ENCODE results near the gene IGSF21.

IGSF21 gene

DNA sequence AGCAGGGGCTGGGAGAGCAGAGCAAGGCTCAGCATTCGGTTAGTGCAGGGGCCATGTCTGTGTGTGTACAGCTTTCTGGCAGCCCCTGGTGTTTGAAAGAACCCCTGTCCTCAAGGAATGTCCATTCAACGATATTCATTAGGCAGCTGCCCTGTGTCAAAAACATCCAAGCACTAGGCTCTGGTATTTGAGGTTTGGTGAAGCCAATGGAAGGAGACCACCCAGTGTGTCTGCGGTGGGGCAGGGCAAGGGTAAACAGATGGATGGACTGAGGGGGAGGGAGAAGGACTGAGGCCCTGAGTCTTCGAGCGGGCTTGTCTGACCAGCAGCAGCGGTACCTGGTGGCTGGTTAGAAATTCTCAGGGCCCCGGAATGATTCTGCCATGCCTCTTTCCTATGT is 217.5 kb downstream of the IGSF21 start:
- DNase-seq (ENCODE audit: low read depth in 2 of 2): no peak

DNA sequence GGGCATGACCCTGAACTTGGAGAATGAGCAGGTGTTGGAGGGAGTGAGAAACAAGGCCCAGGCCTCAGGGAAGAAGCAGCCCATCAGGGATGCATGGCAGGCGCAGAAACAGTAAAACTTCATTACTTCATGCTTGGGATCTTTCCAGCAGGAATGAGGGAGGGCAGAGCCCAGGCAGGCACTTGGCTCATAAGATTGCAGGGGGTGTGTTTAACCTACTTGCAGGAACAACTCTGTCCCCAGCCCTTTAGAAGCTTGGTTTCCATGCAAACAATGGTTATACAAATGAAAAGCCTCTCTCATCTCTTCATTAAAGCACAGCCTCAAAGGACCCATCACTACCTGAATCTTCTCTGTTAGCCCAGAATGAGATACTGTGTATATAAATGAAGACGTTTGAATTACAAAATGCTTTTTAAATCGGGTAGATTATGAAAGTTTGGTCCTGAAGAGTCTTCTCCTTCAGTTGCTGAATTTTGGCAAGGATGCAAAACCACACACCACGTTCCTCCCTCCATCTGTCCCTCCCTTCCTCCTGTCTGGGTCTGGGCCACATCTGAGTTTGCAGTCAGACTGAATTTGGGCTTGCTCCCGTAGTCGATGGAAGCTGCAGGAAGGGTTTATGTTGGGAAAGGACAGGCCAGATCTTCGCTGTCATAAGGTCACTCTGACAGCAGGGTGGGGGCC is 218.8 kb downstream of the IGSF21 start:
- DNase-seq (ENCODE audit: low read depth in 2 of 2): no peak

DNA sequence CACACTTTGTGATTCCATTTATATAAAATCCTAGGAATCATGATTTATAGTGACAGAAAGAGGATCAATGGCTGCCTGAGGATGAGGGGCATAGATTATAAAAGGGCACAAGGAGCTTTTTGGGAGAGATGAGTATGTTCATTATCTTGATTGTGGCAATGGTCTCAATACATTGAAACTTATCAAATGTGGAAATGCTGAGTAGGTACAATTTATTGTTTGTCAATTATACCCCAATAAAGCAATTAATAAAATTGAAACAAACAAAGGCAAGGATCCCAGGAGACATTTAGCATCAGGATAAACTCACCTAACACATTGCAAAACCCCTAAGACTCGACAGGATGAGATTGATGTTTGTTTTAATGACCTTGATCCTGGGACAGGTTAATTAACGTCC is 220.1 kb downstream of the IGSF21 start:
- DNase-seq (ENCODE audit: low read depth in 2 of 2): no peak

DNA sequence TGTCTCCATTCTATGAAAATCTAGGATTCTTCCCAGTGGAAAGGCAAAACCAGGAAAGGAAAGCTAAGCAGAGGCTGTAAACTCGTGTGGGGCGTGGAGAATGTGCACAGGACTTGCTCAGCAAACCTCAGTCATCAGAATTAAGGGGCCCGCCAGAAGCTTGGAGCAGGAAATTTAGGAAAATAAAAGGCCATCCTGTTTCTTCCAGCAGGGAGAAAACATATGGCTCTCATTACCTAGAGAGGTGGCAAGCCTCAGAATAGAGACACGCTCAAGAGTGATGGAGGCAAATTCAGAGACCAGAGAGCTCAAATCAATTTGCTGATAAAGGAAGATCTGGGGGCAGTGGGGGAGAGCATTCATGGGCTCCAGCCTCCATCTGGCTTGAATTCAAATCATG is 221.2 kb downstream of the IGSF21 start:
- no peak for DNase-seq (ENCODE audit: low read depth in 2 of 2)

DNA sequence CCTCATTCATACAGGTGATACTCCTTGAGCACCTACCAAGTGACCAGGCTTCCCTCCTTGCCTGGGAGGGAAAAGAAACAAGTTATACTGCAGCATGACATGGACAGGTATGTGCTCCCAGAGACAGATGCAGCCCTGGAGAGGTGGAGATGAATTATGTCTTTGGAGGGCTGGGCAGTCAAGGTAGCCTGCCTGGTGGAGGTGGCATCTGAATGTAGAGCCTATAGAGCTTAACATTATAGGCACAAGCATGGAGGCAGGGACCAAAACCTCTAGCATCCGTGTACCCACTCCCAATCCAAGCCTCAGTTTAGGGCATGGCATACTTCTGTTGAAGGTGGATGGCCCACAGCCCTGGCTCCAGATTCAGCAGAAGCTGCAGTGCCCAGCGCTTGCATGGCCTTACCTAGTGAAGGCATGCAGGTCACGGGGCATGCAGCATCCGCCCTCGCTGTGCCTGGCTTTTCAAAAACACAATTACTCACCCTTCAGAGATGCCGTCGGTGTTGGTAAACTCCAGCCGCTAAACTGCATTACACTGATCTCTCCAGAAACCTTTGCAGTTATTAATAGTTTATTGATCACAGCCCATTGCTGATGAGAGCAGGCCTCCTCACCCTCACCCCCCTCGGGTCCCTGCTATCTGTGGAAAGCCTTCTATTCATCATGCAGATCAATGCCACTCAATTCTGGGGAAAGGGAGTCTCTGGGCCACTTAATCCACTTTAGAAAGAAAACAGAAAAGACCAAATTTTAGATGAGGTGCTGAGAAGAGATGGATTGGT is 222.1 kb downstream of the IGSF21 start:
- DNase-seq (ENCODE audit: low read depth in 2 of 2): no peak

DNA sequence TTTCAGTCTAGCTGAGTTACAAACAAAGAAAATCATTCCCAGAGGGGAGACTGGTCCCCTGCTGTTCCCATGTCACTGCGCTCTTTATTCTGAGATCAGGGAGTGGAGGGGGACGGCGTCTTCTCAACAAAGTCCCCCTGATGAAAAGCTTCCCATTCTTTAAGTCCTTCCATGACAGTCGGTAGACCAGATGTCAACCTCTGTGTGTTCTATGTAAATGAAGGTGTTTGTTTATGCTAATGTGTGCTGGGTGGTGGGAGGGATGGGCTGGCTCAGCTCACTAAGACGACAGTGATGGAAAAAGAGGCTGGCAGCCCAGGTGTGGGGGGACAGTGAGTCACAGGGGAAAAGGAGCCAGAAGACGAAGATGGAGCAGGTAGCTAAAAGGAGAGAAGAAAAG is 225.0 kb downstream of the IGSF21 start:
- no peak for DNase-seq (ENCODE audit: low read depth in 2 of 2)

DNA sequence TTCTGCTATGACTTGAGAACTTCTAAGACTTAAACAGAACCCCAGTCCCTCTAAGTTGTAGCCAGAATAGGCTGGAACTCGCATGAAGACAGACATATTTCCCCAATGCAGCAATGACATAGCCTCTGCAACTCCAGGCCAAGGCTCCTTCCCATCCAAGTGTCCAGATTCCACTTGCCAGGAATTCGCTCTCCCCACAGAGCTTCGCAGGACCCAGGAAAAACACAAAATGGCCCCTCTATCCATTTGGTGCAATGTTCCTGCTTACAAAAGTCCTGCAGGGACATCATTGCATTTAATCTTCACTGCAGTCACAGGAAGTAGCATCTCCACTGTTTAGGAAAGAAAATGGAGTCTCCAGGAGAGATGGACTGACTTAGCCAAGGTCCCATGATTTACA is 225.6 kb downstream of the IGSF21 start:
- DNase-seq (ENCODE audit: low read depth in 2 of 2): no peak

DNA sequence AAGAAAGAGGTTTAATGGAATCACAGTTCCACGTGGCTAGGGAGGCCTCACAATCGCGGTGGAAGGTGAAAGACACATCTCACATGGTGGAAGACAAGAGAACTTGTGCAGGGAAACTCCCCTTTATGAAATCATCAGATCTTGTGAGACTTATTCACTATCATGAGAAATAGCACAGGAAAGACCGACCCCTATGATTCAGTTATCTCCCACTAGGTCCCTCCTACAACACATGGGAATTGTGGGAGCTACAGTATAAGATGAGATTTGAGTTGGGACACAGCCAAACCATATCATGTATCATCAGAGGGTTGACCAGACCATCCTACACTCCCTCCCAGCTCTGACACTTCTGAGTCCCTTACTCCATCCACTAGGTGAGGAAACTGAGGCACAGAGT is 229.2 kb downstream of the IGSF21 start:
- DNase-seq (ENCODE audit: low read depth in 2 of 2): no peak

DNA sequence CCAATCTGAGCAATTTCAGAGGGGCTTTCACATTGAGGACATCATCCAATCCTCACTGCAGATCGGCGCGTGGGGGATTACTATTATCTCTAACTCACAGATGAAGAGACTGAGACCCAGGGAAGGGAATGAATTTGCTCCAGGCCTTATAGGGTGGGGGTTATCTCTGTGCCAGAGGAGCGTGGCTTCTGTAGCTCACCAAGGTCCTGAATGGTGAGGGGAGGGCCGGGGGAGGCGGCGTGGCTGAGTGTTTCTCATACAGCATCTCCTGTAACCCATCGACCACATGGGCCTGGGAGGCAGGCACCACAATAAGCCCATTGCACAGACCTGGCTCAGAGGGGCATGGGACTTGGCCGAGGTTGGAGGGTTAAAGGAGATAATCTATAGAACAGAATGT is 230.2 kb downstream of the IGSF21 start:
- no peak for DNase-seq (ENCODE audit: low read depth in 2 of 2)

DNA sequence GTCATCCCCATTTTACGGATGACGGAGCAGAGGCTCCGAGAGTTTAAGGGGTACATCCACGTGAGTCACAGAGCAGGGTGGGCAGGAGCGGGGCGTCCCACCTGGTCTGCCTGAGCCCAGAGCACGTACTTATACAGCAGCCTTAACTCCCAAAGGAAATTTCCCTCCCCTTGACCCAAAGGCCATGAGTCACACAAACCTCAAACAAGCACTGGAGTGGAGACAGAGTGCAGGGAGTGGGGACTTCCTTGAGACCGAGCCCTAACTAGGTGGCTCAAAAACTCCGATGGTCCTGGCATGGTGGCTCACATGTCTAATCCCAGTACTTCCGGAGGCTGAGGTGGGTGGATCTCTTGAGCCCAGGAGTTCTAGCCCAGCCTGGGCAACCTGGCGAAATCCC is 231.6 kb downstream of the IGSF21 start:
- no peak for DNase-seq (ENCODE audit: low read depth in 2 of 2)

DNA sequence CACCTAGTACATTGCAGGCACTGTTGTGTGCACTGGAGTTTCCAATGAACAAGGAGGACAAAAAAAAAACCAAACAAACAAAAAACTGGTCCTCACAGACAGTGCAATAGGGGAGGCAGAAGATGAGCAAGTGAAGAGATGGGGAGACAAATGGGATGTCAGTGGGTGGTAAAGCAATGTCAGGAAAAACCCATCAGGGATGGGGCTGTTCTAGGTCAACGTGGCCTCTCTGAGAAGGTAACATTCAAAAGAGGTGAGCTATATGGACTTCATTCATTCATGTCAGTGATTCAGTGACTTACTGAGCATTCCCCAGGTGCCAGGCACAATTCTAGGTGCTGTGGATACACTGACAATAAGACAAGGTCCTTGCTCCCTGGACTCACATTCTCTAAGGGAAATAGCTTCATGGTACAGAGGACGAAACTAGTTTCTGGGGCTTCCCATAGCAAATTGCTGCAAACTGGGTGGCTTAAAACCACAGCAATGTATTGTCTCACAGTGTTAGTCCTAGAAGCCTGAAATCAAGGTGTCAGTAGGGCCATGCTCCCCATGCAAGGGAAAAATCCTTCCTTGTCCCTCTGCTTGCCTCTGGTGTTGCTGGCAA is 232.7 kb downstream of the IGSF21 start:
- DNase-seq (ENCODE audit: low read depth in 2 of 2): no peak

DNA sequence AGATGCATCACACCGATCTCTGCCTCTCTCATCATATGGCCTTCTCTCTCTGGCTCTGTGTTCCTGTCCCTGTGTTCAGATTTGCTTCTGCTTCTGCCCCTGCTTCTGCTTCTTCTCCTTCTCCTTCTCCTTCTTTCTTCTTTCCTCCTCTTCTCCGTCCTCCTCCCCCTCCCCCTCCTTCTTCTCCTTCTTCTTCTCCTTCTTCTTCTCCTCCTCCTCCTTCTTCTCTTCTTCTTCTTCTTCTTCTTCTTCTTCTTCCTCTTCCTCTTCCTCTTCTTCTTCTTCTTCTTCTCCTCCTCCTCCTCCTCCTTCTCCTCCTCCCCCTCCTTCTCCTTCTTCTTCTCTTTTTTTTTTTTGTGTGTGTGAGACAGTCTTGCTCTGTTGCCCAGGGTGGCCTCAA is 233.2 kb downstream of the IGSF21 start:
- DNase-seq (ENCODE audit: low read depth in 2 of 2): no peak

DNA sequence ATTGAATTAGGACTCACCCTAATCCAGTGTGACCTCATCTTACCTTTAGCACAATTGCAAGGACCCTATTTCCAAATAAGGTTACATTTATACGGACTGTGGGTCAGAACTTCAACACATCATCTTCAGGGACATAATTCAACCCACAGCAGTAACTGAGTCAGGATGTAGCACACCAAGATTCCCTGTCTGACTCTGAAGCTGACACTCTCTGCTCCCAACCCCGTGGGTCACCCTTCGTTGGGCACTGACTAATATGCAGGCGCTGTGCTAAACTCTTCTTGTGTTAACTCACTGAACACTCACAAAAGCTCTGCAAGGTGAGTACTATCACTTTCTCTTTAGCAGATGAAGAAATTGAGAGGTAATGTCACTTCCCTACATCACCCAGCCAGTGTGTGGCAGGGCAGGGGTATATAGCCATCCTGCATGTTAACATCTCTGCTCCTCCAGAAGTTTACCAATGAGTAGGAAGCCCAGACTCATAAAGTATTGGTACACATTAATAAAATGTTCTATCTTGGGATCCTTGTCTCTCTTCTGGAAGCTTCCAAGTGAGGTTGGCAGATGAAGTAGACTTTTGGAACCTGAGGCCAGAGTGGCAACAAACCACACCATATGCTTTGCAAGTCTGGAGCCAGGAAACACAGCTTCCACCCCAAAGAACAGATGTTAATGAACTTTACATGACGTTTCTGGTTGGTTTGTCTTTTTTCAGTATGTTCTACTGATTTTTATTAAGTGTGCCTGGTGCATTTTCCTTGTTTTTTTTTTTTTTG is 233.9 kb downstream of the IGSF21 start:
- DNase-seq (ENCODE audit: low read depth in 2 of 2): no peak

DNA sequence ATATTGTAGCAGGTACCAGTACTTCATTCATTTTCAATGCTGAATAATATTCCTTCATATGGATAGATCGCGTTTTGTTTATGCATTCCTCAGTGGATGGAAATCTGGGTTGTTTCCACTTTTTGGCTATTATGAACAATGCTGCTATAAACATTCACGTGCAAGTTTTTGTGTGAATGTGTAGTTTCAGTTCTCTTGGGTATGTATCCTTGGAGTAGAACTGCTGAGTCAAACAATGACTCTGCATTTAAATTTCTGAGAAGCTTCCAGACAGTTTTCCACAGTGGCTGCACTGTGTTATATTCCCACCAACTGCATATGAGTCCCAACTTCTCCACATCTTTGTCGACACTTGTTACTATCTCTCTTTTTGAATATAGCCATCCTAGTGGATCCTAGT is 235.1 kb downstream of the IGSF21 start:
- no peak for DNase-seq (ENCODE audit: low read depth in 2 of 2)

DNA sequence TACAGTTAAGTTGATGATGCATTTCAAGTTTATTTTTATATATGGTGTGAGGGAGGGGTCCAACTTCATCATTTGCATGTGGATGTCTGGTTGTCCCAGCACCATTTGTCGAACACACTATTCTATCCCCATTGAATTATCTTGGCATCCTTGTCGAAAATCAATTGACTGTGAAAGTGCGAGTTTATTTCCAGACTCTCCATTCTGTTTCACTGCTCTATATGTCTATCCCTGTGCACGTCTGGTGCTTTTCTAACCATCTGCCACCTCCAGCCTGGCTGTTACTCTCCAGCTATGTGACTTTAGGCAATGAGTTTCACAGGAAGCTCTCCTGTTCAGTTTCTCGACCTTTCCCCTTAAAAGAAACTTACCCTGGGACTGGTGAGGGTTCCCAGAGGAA is 236.0 kb downstream of the IGSF21 start:
- no peak for DNase-seq (ENCODE audit: low read depth in 2 of 2)

DNA sequence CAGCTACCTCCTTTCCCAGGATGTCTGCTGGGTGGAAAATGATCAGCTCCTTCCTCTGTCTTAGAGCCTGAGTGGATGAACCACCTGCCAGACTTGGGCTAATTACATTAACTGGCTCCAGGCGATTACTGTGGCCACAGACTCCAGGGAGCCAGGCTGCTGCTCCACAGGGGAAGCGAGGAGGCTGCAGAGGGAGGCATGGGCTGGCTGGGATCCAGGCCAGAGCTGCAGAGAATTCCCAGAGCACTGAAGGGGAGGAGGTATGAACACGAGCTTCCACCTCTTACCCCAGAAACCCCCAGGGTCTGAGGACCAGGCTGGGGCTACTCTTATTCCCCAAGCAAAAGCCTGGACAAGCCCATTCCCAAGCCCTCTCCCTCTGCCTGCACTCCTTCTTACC is 237.2 kb downstream of the IGSF21 start:
- DNase-seq (ENCODE audit: low read depth in 2 of 2): no peak

DNA sequence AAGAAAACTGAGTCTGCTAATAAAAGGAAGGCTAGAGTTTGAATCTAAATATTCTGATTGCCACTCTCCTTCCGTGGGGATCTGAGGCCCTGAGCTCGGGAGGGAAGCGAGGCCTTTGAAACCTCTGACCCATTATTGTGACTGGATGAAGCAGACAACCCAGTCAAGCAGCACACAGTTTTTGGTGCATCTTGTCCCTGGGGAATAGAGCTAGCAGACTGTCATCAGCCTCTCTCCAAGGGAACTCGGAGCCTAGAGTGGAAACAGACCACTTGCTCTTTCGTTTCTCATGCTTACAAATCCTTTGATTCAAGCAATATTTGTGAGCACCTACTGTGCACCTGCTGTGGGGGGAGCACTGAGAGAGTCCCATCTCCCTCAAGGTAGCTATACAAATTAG is 240.0 kb downstream of the IGSF21 start:
- DNase-seq (ENCODE audit: low read depth in 2 of 2): no peak

DNA sequence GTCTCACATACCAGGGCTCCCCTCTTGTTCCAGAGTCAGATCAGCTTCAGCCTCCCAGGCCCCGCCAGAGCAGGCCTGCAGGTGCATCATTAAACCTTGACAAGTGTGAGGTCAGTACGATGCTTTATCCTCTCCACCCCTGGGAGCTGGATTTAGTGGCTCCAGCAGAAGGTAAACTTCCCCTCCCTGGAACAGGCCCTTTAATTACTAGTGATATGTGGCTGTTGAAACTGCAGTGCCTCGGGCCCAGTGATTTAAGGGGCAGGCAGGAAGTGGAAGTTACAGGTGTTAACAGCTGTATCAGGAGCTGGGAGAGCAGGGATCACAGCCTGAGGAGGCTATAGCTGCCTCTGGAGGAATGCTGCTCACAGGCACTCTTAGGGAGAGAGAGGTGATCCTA is 240.8 kb downstream of the IGSF21 start:
- DNase-seq (ENCODE audit: low read depth in 2 of 2): no peak

DNA sequence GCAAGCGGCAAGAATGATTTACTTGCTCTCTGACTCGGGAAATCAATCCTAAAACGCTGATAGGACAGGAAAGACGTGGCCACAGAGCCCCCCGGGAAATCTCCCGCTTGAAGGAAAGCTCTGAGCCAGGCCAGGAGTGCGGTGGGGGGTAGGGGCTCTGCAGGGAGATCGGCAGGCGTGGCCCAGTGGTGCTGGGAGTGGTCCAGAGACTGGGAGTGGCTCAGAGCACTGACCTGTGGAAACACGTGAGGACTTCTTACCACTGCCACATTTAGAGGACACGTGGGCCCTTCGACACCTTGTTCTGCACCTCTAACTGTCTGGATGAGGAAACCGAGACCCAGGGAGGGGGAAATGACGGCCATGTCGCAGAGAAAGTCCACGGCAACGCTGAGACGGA is 243.1 kb downstream of the IGSF21 start:
- no peak for DNase-seq (ENCODE audit: low read depth in 2 of 2)

DNA sequence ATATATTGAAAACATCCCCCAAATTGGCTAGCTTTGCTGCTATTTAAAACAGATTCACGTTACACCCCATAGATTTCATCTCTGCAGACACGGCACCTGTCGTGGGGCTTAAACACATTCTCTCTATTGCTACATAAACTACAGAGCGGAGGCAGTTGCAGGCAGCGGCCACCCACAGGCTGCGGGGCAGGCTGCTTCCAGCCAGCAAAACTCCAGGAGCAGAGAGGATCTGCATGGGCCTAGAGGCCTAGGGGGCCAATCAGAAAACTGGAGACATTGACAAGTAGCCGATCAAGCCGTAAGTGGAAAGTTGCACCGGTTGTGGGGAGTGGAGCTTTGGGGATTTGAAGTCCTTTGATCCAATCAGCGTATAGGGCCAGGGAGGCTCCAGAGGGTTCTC is 244.1 kb downstream of the IGSF21 start:
- no peak for DNase-seq (ENCODE audit: low read depth in 2 of 2)

DNA sequence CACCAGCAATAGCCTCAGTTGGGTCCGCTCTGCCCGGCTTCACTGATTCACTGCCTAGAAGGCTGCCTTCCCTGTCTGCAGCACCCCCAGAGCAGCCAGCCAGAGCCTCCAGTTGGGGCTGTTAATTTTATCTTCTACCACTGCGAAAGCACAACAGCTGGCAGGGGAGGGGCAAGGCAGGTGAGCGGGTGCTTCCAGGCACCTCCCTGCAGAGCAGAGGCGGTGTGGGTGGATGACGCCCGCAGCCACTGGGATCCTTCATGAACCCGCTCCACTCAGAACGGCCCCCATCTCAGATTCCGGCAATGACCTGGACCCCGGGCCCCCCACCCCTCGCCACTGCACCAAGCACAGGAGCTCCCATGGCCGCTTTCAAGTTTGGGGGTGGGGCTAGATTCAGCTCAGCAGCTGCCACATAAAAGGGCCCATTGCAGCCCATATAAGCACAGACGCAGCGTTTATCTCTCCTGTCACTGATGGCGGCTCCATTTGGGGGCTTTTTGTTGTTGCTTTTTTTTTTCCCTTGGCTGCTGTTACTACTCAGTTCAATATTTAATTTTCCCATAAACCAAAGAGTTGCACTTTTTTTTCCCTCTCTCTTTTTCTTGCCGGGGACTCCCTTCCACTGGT is 245.2 kb downstream of the IGSF21 start:
- no peak for DNase-seq (ENCODE audit: low read depth in 2 of 2)

DNA sequence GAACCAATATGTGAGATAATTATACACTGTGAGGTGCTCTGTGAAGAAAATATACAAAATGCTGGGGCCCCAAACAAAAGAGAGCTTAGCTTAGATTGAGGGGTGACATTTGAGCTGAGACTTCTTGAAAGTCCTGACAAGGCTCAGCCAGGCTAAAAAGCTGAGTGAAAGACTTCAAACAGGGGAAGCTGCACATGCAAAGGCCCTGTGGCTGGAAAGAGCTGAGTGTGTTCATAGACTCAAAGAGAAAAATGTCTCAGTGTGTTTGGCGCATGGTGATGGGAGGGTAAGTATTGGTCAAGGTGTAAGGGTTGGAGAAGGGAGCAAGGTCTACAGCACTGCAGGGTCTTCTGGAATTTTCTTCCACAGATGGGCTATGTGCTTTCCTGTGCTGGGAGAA is 245.9 kb downstream of the IGSF21 start:
- DNase-seq (ENCODE audit: low read depth in 2 of 2): no peak

Measured in activated CD4-positive, alpha-beta T cell treated with anti-CD3 and anti-CD28 coated beads for 24 hours (primary cell).